ENCODE measurements around the gene C4B. TPM values are rescaled to one million over a fixed set of nuclear protein-coding genes. Genes with fewer than 3 reads are reported as not detected.

Gene C4B
- polyA plus RNA-seq, 4 donors: 9.6 to 87.6 (median 26.6) TPM

DNA sequence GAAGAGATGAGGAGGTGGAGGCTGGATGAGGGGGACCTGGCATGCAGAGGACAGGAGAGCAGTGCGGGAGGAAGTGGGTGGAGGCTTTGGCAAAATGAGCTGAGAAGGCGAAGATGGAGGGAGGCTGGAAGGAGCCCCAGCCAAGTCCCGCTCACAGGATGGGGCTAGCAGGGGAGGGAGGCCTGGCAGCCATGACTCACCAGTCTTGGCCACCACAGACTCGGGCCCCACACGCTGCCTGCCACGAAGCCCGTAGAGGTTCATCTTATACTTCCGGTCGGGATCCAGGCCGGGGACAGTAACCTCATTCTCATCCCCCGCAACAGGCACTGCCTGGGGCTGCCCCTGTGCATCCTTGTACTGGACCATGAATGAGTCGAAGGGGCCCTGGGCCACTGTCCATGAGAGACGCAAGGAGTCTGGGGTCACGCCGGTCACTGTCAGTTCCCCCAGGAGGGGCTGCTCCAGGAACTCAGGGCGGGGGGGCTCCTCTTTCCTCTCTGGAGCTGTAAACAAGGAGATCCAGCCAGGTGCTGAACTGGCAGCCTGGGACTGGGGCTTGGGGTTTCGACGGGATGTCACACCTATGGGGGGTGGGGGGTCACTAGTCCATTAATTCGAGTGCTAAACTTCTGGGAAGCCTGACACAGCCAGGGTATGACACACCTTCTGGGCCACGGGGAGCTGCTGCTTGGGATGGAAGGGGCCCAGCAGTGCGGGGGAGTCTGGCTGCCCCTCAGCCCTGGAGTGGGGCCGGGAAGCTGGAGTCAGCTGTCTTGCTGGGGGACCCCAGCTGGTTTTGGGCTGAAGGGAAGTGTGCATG lies 66.8 kb downstream of the C4B start:
- no peaks in the 10 kb centered on the region for H3K9me3 ChIP-seq (ENCODE audit: control insufficient read depth in 2 of 2, insufficient read depth in 1 of 2, low read depth in 1 of 2, low read length in 1 of 2)
- no peak overlapping the region for H3K4me3 ChIP-seq (ENCODE audit: low read depth in 1 of 3, low read length in 3 of 3)
- H3K27ac ChIP-seq (ENCODE audit: low read depth in 1 of 3, low read length in 2 of 3): peak overlapping the region in 1 of 3 donors; percentile 71
- FAIRE-seq (no peak), DNase-seq (no peak)
- peaks cover 0 to 3% (median 0%) of the 10 kb centered on the region in 3 donors for H3K27me3 ChIP-seq (ENCODE audit: control insufficient read depth in 3 of 3, insufficient read depth in 3 of 3, low read length in 3 of 3)
- 64 to 86% (median 75%) methylated on average over 22 of the region's 22 CpGs for WGBS, 3 donors
- H3K36me3 ChIP-seq (ENCODE audit: control insufficient read depth in 3 of 3, insufficient read depth in 2 of 3, low read depth in 1 of 3, low read length in 3 of 3): peaks cover 0 to 37% (median 0%) of the 10 kb centered on the region in 3 donors
- peaks cover 0 to 10% (median 2%) of the 10 kb centered on the region in 3 donors for H3K4me1 ChIP-seq (ENCODE audit: control insufficient read depth in 3 of 3, insufficient read depth in 2 of 3, low read depth in 1 of 3, low read length in 2 of 3)

DNA sequence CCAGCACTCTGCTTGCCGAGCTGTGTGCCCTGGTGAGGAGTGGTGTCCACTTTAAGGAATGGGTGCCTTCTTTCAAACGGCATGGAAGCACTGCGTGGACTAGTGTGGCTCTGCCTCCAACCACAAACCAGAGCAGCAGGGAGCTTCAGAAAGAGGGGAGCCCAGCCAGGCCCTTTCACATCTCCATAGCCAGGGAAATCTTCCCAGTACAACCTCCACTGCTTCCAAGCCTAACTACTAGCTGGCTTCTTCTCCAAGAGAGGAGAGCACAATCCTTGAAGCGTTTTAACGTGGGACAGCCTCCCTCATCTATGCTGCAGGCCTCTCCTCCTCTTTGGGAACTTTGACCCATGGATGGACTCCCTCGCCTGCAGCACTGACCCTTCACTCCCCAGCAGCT lies 67.9 kb downstream of the C4B start:
- peaks cover 0 to 34% (median 0%) of the 10 kb centered on the region in 3 donors for H3K36me3 ChIP-seq (ENCODE audit: control insufficient read depth in 3 of 3, insufficient read depth in 2 of 3, low read depth in 1 of 3, low read length in 3 of 3)
- peaks cover 2 to 20% (median 3%) of the 10 kb centered on the region in 3 donors for H3K4me1 ChIP-seq (ENCODE audit: control insufficient read depth in 3 of 3, insufficient read depth in 2 of 3, low read depth in 1 of 3, low read length in 2 of 3)
- no peak overlapping the region for H3K4me3 ChIP-seq (ENCODE audit: low read depth in 1 of 3, low read length in 3 of 3)
- DNase-seq (no peak), FAIRE-seq (no peak)
- peak overlapping the region in 1 of 3 donors; percentile 71 for H3K27ac ChIP-seq (ENCODE audit: low read depth in 1 of 3, low read length in 2 of 3)
- H3K27me3 ChIP-seq (ENCODE audit: control insufficient read depth in 3 of 3, insufficient read depth in 3 of 3, low read length in 3 of 3): peaks cover 0 to 10% (median 0%) of the 10 kb centered on the region in 3 donors
- H3K9me3 ChIP-seq (ENCODE audit: control insufficient read depth in 2 of 2, insufficient read depth in 1 of 2, low read depth in 1 of 2, low read length in 1 of 2): no peaks in the 10 kb centered on the region
- WGBS, 3 donors: 49 to 66% (median 60%) methylated on average over 6 of the region's 6 CpGs

DNA sequence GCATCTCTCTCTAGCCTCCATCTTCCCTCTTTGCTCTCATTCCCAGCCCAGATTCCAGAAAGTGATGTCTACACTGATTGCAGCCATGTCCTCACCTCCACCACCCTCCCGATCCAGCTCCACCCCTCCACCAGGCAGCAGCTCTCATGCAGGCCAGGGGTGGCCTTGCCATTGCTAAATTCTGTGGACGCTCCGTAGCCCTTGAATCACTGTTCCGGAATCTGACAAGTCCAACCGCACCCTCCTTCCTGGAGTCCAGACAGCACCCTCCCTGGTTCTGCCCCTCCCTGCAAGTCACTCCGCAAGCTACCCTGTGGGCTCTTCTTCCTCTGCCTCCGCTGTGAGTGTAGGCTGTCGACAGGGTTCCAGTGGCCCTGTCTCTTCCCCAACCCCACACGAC lies 68.3 kb downstream of the C4B start:
- H3K9me3 ChIP-seq (ENCODE audit: control insufficient read depth in 2 of 2, insufficient read depth in 1 of 2, low read depth in 1 of 2, low read length in 1 of 2): no peaks in the 10 kb centered on the region
- H3K4me1 ChIP-seq (ENCODE audit: control insufficient read depth in 3 of 3, insufficient read depth in 2 of 3, low read depth in 1 of 3, low read length in 2 of 3): peaks cover 2 to 22% (median 3%) of the 10 kb centered on the region in 3 donors
- 59 to 83% (median 79%) methylated on average over 9 of the region's 9 CpGs for WGBS, 3 donors
- H3K27me3 ChIP-seq (ENCODE audit: control insufficient read depth in 3 of 3, insufficient read depth in 3 of 3, low read length in 3 of 3): peaks cover 0 to 10% (median 0%) of the 10 kb centered on the region in 3 donors
- no peak for FAIRE-seq
- H3K36me3 ChIP-seq (ENCODE audit: control insufficient read depth in 3 of 3, insufficient read depth in 2 of 3, low read depth in 1 of 3, low read length in 3 of 3): peaks cover 0 to 34% (median 0%) of the 10 kb centered on the region in 3 donors
- peak overlapping the region in 1 of 3 donors; percentile 71 for H3K27ac ChIP-seq (ENCODE audit: low read depth in 1 of 3, low read length in 2 of 3)
- DNase-seq: peak in 1 of 2 donors; percentile 44
- H3K4me3 ChIP-seq (ENCODE audit: low read depth in 1 of 3, low read length in 3 of 3): no peak overlapping the region

DNA sequence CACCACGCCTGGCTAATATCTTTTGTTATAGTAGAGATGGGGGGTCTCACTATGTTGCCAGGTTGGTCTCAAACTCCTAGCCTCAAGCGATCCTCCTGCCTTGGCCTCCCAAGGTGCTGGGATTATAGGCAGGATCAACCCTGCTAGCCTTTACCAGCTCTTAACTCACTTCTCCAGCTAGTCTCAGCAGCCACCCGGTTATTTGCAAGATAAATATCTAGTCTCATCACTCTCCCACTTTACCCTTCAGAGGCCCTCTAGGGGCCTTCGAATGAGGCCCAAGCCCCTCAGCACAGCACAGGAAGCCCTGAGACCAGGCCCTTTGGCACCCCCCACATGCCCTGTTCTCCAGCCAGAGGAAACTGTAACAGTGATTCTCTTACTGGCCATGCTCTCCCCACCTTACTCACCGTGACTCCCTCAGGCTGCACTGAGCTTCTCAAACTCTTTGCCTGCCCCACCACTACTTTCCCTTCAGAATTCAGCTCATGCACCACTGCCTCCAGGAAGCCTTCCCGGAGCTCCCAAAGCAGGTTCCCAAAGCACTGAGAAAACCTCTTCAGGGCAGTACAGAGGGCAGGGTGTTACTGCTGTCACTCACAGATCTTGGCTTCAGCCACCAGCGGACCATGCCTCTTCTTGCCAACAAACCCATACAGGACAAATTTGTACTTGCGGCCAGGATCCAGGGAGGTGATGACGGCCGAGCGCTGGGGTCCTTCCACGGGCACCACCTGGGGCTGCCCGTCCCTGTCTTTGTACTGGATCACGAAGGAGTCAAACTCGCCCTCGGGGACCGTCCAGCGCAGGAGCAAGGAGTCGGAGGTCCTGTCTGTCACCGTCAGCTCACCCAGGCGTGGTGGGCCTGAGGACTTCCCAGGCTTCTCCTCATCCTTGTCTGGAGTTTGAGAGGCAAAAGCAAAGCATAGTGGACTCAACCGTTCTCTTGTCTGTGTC lies 69.5 kb downstream of the C4B start:
- 93 to 96% (median 93%) methylated on average over 22 of the region's 22 CpGs for WGBS, 3 donors
- DNase-seq (no peak), FAIRE-seq (no peak)
- Histone ChIP-seq H3K4me3 (ENCODE audit: low read depth in 1 of 3, low read length in 3 of 3) (no peak overlapping the region), H3K36me3 (ENCODE audit: control insufficient read depth in 3 of 3, insufficient read depth in 2 of 3, low read depth in 1 of 3, low read length in 3 of 3) (peaks cover 0 to 30% (median 0%) of the 10 kb centered on the region in 3 donors), H3K9me3 (ENCODE audit: control insufficient read depth in 2 of 2, insufficient read depth in 1 of 2, low read depth in 1 of 2, low read length in 1 of 2) (no peaks in the 10 kb centered on the region), H3K27me3 (ENCODE audit: control insufficient read depth in 3 of 3, insufficient read depth in 3 of 3, low read length in 3 of 3) (peaks cover 0 to 10% (median 0%) of the 10 kb centered on the region in 3 donors), H3K27ac (ENCODE audit: low read depth in 1 of 3, low read length in 2 of 3) (peak overlapping the region in 1 of 3 donors; percentile 48), H3K4me1 (ENCODE audit: control insufficient read depth in 3 of 3, insufficient read depth in 2 of 3, low read depth in 1 of 3, low read length in 2 of 3) (peaks cover 2 to 33% (median 3%) of the 10 kb centered on the region in 3 donors)

DNA sequence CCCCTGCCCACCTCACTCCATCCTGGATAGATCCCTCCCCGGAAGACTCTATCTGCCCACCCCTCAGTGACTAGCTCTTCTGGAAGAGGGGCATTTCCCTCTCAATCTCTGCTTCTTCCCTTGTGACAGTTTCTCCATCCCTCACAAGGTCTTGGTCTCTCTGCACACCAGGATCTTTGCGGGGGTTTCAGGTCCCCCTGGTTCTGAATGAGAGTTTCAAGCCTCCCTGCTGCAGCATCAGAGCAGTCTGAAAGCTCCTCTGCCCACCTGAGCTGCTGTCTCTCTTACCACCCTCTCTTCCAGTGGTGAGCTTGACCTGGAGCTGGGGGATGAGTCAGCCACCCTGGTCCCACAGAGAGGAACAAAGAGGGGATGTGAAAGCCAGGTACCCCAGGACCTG lies 70.2 kb downstream of the C4B start:
- Histone ChIP-seq H3K27me3 (ENCODE audit: control insufficient read depth in 3 of 3, insufficient read depth in 3 of 3, low read length in 3 of 3) (peaks cover 0 to 10% (median 0%) of the 10 kb centered on the region in 3 donors), H3K36me3 (ENCODE audit: control insufficient read depth in 3 of 3, insufficient read depth in 2 of 3, low read depth in 1 of 3, low read length in 3 of 3) (peaks cover 0 to 25% (median 0%) of the 10 kb centered on the region in 3 donors), H3K4me1 (ENCODE audit: control insufficient read depth in 3 of 3, insufficient read depth in 2 of 3, low read depth in 1 of 3, low read length in 2 of 3) (peaks cover 2 to 40% (median 3%) of the 10 kb centered on the region in 3 donors), H3K9me3 (ENCODE audit: control insufficient read depth in 2 of 2, insufficient read depth in 1 of 2, low read depth in 1 of 2, low read length in 1 of 2) (no peaks in the 10 kb centered on the region), H3K27ac (ENCODE audit: low read depth in 1 of 3, low read length in 2 of 3) (no peak overlapping the region), H3K4me3 (ENCODE audit: low read depth in 1 of 3, low read length in 3 of 3) (no peak overlapping the region)
- 89 to 96% (median 94%) methylated on average over 2 of the region's 2 CpGs for WGBS, 3 donors
- FAIRE-seq: no peak
- DNase-seq: no peak

Other genes starting within 250 kb of the C4B start
- gene VWA7, start 237.5 kb upstream of the C4B start, polyA plus RNA-seq: 10 to 100 TPM in 1 of 4 donors, 1 to 10 TPM in 3; 2.9 to 11.9 (median 6.4) TPM
- gene VARS1, start 219.0 kb upstream of the C4B start, polyA plus RNA-seq: 10 to 100 TPM; 19.9 to 42.4 (median 24.2) TPM
- gene LSM2, start 207.8 kb upstream of the C4B start, polyA plus RNA-seq: 10 to 100 TPM; 27.3 to 90.2 (median 39.3) TPM
- gene HSPA1L, start 199.5 kb upstream of the C4B start, polyA plus RNA-seq: 1 to 10 TPM in 2 of 4 donors, under 1 TPM in 2; 0.27 to 2.6 (median 1.1) TPM
- 10 to 100 TPM in 3 of 4 donors, 1 to 10 TPM in 1; 9.7 to 49.6 (median 25.7) TPM for gene HSPA1A, start 199.3 kb upstream of the C4B start, polyA plus RNA-seq
- gene HSPA1B, start 187.1 kb upstream of the C4B start, polyA plus RNA-seq: 100 to 1,000 TPM in 1 of 4 donors, 10 to 100 TPM in 3; 16.5 to 130 (median 35.0) TPM
- 100 to 1,000 TPM in 1 of 4 donors, 10 to 100 TPM in 3; 24.8 to 466 (median 37.4) TPM for gene NEU1, start 152.0 kb upstream of the C4B start, polyA plus RNA-seq
- 100 to 1,000 TPM in 3 of 4 donors, 10 to 100 TPM in 1; 82.3 to 215 (median 130) TPM for gene SLC44A4, start 135.8 kb upstream of the C4B start, polyA plus RNA-seq
- gene EHMT2, start 117.1 kb upstream of the C4B start, polyA plus RNA-seq: 10 to 100 TPM; 27.8 to 50.3 (median 37.4) TPM
- gene ZBTB12, start 112.7 kb upstream of the C4B start, polyA plus RNA-seq: 10 to 100 TPM in 1 of 4 donors, 1 to 10 TPM in 3; 1.6 to 12.5 (median 5.2) TPM
- gene C2, start 87.1 kb upstream of the C4B start, polyA plus RNA-seq: 10 to 100 TPM in 3 of 4 donors, 1 to 10 TPM in 1; 7.4 to 58.7 (median 21.3) TPM
- 100 to 1,000 TPM in 1 of 4 donors, 10 to 100 TPM in 3; 38.7 to 141 (median 80.6) TPM for gene CFB, start 68.7 kb upstream of the C4B start, polyA plus RNA-seq
- gene NELFE, start 55.8 kb upstream of the C4B start, polyA plus RNA-seq: 10 to 100 TPM; 55.6 to 77.1 (median 59.1) TPM
- 100 to 1,000 TPM in 2 of 4 donors, 10 to 100 TPM in 2; 51.4 to 171 (median 85.7) TPM for gene SKIC2, start 55.6 kb upstream of the C4B start, polyA plus RNA-seq
- 10 to 100 TPM; 14.1 to 16.8 (median 16.0) TPM for gene DXO, start 42.7 kb upstream of the C4B start, polyA plus RNA-seq
- 10 to 100 TPM in 3 of 4 donors, 1 to 10 TPM in 1; 4.0 to 64.7 (median 26.1) TPM for gene C4A, start 32.7 kb upstream of the C4B start, polyA plus RNA-seq
- 1 to 10 TPM in 2 of 4 donors, under 1 TPM in 2; 0.18 to 3.4 (median 0.98) TPM for gene CYP21A2, start 23.6 kb downstream of the C4B start, polyA plus RNA-seq
- 10 to 100 TPM in 1 of 4 donors, 1 to 10 TPM in 3; 1.8 to 38.7 (median 4.5) TPM for gene TNXB, start 94.5 kb downstream of the C4B start, polyA plus RNA-seq
- gene ATF6B, start 113.5 kb downstream of the C4B start, polyA plus RNA-seq: 10 to 100 TPM; 15.4 to 89.5 (median 45.8) TPM
- gene FKBPL, start 115.5 kb downstream of the C4B start, polyA plus RNA-seq: 1 to 10 TPM; 4.6 to 9.7 (median 7.5) TPM
- gene PRRT1, start 137.1 kb downstream of the C4B start, polyA plus RNA-seq: 1 to 10 TPM in 3 of 4 donors, not detected in 1; 1.4 to 4.7 (median 4.6) TPM
- gene PPT2, start 139.3 kb downstream of the C4B start, polyA plus RNA-seq: 10 to 100 TPM in 2 of 4 donors, 1 to 10 TPM in 2; 3.1 to 26.5 (median 10.3) TPM
- 10 to 100 TPM in 3 of 4 donors, 1 to 10 TPM in 1; 7.8 to 21.9 (median 12.8) TPM for gene EGFL8, start 149.8 kb downstream of the C4B start, polyA plus RNA-seq
- 100 to 1,000 TPM in 1 of 4 donors, 10 to 100 TPM in 3; 41.9 to 112 (median 63.2) TPM for gene AGPAT1, start 161.3 kb downstream of the C4B start, polyA plus RNA-seq
- gene RNF5, start 163.6 kb downstream of the C4B start, polyA plus RNA-seq: 100 to 1,000 TPM; 106 to 232 (median 162) TPM
- gene AGER, start 169.5 kb downstream of the C4B start, polyA plus RNA-seq: 10 to 100 TPM in 2 of 4 donors, 1 to 10 TPM in 2; 3.0 to 12.1 (median 9.2) TPM
- gene PBX2, start 175.4 kb downstream of the C4B start, polyA plus RNA-seq: 100 to 1,000 TPM in 1 of 4 donors, 10 to 100 TPM in 3; 17.6 to 119 (median 29.9) TPM
- gene GPSM3, start 177.8 kb downstream of the C4B start, polyA plus RNA-seq: 10 to 100 TPM in 3 of 4 donors, 1 to 10 TPM in 1; 6.0 to 31.3 (median 14.0) TPM
- 10 to 100 TPM in 1 of 4 donors, 1 to 10 TPM in 3; 1.1 to 15.2 (median 4.6) TPM for gene NOTCH4, start 209.3 kb downstream of the C4B start, polyA plus RNA-seq

All from small intestine (tissue), 7 donors.